Tibial artery (tissue), 4 donors: Measurements from ENCODE around the gene ERC2.

Experiments
- DNase-seq, 2 donors: peaks; one replicate each; pipeline ENCODE4 v3.0.0-alpha.2; 2019
- H3K27ac ChIP-seq, 2 donors: fragments of 200-600 bp; sonication (generic) in 1 of 2; 1 replicate in 1 of 2; 2 replicates in 1 of 2; pipeline ENCODE4 v1.5.1; 2018 to 2019; ENCODE audit warnings: mild to moderate bottlenecking in 1 of 2
- H3K27me3 ChIP-seq, 2 donors: fragments of 200-600 bp; sonication (generic) in 1 of 2; one replicate each; pipeline versions ENCODE4 v1.5.1 to v1.6.0; 2016 to 2019
- H3K36me3 ChIP-seq, 3 donors: fragments of 200-600 bp; sonication (generic) in 2 of 3; one replicate each; pipeline ENCODE4 v1.5.1; 2016 to 2019; ENCODE audit warnings: mild to moderate bottlenecking in 2 of 3
- H3K4me1 ChIP-seq, 4 donors: fragments of 200-600 bp; sonication (generic) in 2 of 4; 1 replicate in 3 of 4; 2 replicates in 1 of 4; pipeline ENCODE4 v1.5.1; 2016 to 2019
- H3K4me3 ChIP-seq, 2 donors: fragments of 200-600 bp; sonication (generic) in 1 of 2; 1 replicate in 1 of 2; 2 replicates in 1 of 2; pipeline ENCODE4 v1.5.1; 2018 to 2019; ENCODE audit warnings: mild to moderate bottlenecking in 2 of 2
- H3K9me3 ChIP-seq, 3 donors: fragments of 200-600 bp; sonication (generic) in 1 of 3; one replicate each; pipeline ENCODE4 v1.5.1; 2016 to 2019
- CTCF ChIP-seq, 2 experiments: fragments of 200-600 bp in 1 of 2; fragments of 450-650 bp in 1 of 2; IDR thresholded peaks; one replicate each; pipeline ENCODE4 v1.5.1; 2017 to 2019; ENCODE audit warnings: antibody characterized with exemption in 2 of 2, mild to moderate bottlenecking in 1 of 2, moderate library complexity in 1 of 2
- intact Hi-C: fragments of 100-400 bp; cut with DNase I; formaldehyde crosslinking; loops from one replicate; pipeline ENCODE4 v1.15.0; 2023; ENCODE audit warnings: low total_unique reads

The ERC2 gene

GRCh38 chr3:56488812-56489600 lies 20.7 kb upstream of the ERC2 start:
- no peak for TF ChIP-seq CTCF (IDR thresholded peaks at IDR 0.05)
- Histone ChIP-seq H3K4me1 (no peaks in the 10 kb centered on the region), H3K27me3 (peaks cover 0 to 2% of the 10 kb centered on the region in 2 donors), H3K9me3 (no peaks in the 10 kb centered on the region), H3K27ac (no peak overlapping the region), H3K36me3 (no peaks in the 10 kb centered on the region), H3K4me3 (no peak overlapping the region)
- DNase-seq = no peak
- intact Hi-C loops = no loop called here

DNA sequence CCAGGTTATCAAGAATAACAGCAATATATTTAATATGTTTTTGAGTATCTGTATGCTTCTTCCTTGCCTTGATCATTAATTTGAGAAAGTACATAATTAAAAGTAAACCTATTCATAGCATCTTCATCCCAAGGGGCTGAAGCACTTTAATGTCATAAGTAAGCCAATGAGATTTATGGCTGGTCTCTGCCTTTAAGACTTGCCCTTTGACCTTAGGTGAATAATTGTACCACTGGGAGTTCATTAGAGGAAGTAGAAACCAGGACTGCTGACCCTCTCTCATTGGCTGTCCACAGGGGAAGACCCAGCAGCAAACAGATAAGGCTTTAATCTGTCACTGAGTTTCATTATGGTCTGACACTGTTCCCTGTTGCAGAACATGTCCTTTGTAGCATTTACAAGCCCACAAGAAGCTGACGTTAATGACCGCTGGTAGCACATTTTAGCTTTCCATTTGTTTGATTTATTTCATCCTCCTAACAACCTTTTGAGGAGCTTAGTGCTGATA lies 16.3 kb upstream of the ERC2 start:
- H3K4me1 ChIP-seq = no peaks in the 10 kb centered on the region
- TF ChIP-seq CTCF (IDR thresholded peaks at IDR 0.05) = no peak
- no peak for DNase-seq
- H3K27ac ChIP-seq = no peak overlapping the region
- no peaks in the 10 kb centered on the region for H3K27me3 ChIP-seq
- no peaks in the 10 kb centered on the region for H3K9me3 ChIP-seq
- no peaks in the 10 kb centered on the region for H3K36me3 ChIP-seq
- no peak overlapping the region for H3K4me3 ChIP-seq
- intact Hi-C loops = no loop called here

- DNase-seq = no peak
- H3K36me3 ChIP-seq = no peaks in the 10 kb centered on the region
- TF ChIP-seq CTCF (IDR thresholded peaks at IDR 0.05) = no peak
- no peak overlapping the region for H3K4me3 ChIP-seq
- intact Hi-C loops = no loop called here
- no peaks in the 10 kb centered on the region for H3K27me3 ChIP-seq
- no peaks in the 10 kb centered on the region for H3K9me3 ChIP-seq
- no peaks in the 10 kb centered on the region for H3K4me1 ChIP-seq
- H3K27ac ChIP-seq = no peak overlapping the region
Observed at GRCh38 chr3:56484122-56484521, 15.9 kb upstream of the ERC2 start.

DNA sequence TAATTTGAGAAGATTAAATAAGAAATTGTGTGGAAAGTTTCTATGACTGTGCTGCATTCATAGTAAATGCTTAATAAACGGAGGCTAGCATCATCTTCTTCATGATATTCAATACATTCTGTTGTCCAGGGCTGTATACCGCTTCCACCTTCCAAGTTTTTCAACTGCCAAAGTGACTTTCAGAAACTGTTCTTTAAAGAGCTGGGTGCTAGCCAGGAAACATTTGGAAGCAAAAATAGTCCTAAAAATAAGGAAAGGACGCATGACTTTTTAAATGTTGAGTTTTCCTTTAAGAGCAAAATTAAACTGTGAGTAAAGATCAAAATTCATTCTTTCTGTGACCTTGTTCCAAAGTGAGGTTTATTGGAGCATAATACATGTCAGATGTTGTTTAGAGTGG lies 9.4 kb upstream of the ERC2 start:
- no peak for DNase-seq
- Histone ChIP-seq H3K27ac (no peak overlapping the region), H3K4me1 (no peaks in the 10 kb centered on the region), H3K4me3 (no peak overlapping the region), H3K27me3 (no peaks in the 10 kb centered on the region), H3K36me3 (no peaks in the 10 kb centered on the region), H3K9me3 (no peaks in the 10 kb centered on the region)
- intact Hi-C loops = no loop called here
- TF ChIP-seq CTCF (IDR thresholded peaks at IDR 0.05) = no peak

GRCh38 chr3:56476771-56477170 lies 8.5 kb upstream of the ERC2 start:
- H3K4me3 ChIP-seq = no peak overlapping the region
- no peak overlapping the region for H3K27ac ChIP-seq
- TF ChIP-seq CTCF (IDR thresholded peaks at IDR 0.05) = no peak
- H3K9me3 ChIP-seq = no peaks in the 10 kb centered on the region
- no peaks in the 10 kb centered on the region for H3K36me3 ChIP-seq
- intact Hi-C loops = no loop called here
- H3K27me3 ChIP-seq = no peaks in the 10 kb centered on the region
- DNase-seq = no peak
- no peaks in the 10 kb centered on the region for H3K4me1 ChIP-seq
